Measurements from ENCODE around the gene GBE1.

DNA sequence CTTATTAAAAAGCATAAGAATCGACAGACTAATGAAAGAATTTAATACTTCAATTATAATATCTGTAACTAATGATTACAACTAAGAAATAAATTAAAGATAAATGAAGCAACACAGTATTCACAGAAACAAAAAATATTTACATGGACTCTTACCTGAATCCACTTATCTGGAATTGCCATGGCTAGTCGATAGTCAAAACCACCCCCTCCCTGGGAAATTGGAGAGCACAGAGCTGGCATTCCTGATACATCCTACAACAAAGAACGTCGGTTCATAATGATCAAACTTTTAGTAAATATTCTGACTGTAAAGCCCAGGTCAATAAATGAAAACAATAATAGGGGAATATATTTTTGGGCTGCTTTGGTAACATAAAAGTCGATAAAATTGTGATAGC is 175.5 kb downstream of the GBE1 start:
- TF ChIP-seq, protein P1, sequence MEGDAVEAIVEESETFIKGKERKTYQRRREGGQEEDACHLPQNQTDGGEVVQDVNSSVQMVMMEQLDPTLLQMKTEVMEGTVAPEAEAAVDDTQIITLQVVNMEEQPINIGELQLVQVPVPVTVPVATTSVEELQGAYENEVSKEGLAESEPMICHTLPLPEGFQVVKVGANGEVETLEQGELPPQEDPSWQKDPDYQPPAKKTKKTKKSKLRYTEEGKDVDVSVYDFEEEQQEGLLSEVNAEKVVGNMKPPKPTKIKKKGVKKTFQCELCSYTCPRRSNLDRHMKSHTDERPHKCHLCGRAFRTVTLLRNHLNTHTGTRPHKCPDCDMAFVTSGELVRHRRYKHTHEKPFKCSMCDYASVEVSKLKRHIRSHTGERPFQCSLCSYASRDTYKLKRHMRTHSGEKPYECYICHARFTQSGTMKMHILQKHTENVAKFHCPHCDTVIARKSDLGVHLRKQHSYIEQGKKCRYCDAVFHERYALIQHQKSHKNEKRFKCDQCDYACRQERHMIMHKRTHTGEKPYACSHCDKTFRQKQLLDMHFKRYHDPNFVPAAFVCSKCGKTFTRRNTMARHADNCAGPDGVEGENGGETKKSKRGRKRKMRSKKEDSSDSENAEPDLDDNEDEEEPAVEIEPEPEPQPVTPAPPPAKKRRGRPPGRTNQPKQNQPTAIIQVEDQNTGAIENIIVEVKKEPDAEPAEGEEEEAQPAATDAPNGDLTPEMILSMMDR (conservative IDR thresholded peaks at IDR 0.05 in 1 of 2, IDR thresholded peaks at IDR 0.05 in 1 of 2; ENCODE audit: low read depth in 1 of 2, low read length in 2 of 2): no peak
- TF ChIP-seq EZH2 (IDR thresholded peaks at IDR 0.05; ENCODE audit: low read length, missing control alignments): no peak
